K562 (cell line): Measurements from ENCODE around the gene CHD6. TPM values are rescaled to one million over a fixed set of nuclear protein-coding genes. Genes with fewer than 3 reads are reported as not detected.

Source experiments
- ATAC-seq: fragments of 200-7000 bp; cut with Tn5 transposase; 3 replicates; pipeline ENCODE4 v1.9.1; 2020; ENCODE audit warnings: moderate library complexity
- BruUV-seq: library from RNA; stranded (reverse); fragments of 400-500 nt; replicated peaks from 2 replicates; lab custom pipeline; 2021; lab: Mats Ljungman, UMichigan
- CTCF ChIA-PET: fragments of 300-600 bp; formaldehyde crosslinking; extraction: SDS; loops from one replicate; lab custom pipeline; 2021; ENCODE audit warnings: low intra/inter-chr PET ratio; lab: Yijun Ruan, JAX
- POLR2A ChIA-PET: fragments of 300-600, 350-650 bp; sonication (Branson Sonifier 250); formaldehyde crosslinking; extraction: SDS; loops from one replicate; lab custom pipeline; 2021; ENCODE audit warnings: antibody characterized with exemption, inconsistent platforms; lab: Yijun Ruan, JAX
- DNase-seq, 4 experiments: peaks; one replicate each; pipeline versions ENCODE4 v3.0.0 to v3.0.0-alpha.2; 2011 to 2018; ENCODE audit warnings: low spot score in 3 of 4, mixed read lengths in 3 of 4; ENCODE audit errors: extremely low read depth in 1 of 4
- FAIRE-seq: peaks from 2 replicates; lab custom pipeline; 2011; peaks lifted over from hg19 to GRCh38; lab: Jason Lieb, UNC
- H2AFZ ChIP-seq: 2 replicates; pipeline ENCODE4 v1.6.0; 2011; ENCODE audit warnings: low read depth, low read length, control low read depth, inconsistent platforms
- H3K27ac ChIP-seq: fragments of 200-600 bp; 3 replicates; pipeline ENCODE4 v1.8.0; 2011; ENCODE audit warnings: low read depth, mild to moderate bottlenecking, control low read depth, inconsistent platforms, low read length, moderate library complexity, mixed read lengths; ENCODE audit errors: extremely low read depth
- H3K27me3 ChIP-seq, 2 experiments: fragments of 300-600 bp in 1 of 2; 2 replicates in 1 of 2; 3 replicates in 1 of 2; pipeline versions ENCODE4 v1.6.0 to v1.8.0; 2011; ENCODE audit warnings: inconsistent platforms in 2 of 2, low read length in 2 of 2, mild to moderate bottlenecking in 1 of 2, mixed read lengths in 1 of 2, moderate library complexity in 1 of 2; ENCODE audit not compliant: control insufficient read depth in 2 of 2, insufficient read depth in 2 of 2
- H3K36me3 ChIP-seq: fragments of 300-600 bp; 3 replicates; pipeline ENCODE4 v1.8.0; 2011; ENCODE audit warnings: mild to moderate bottlenecking, low read length, inconsistent platforms; ENCODE audit not compliant: control insufficient read depth, insufficient read depth
- H3K4me1 ChIP-seq, 2 experiments: fragments of 200-600 bp in 1 of 2; replicated peaks in 1 of 2; 2 replicates in 1 of 2; 3 replicates in 1 of 2; pipeline versions ENCODE4 v1.5.1 to v1.8.0; 2011; ENCODE audit warnings: inconsistent platforms in 2 of 2, low read length in 2 of 2, mild to moderate bottlenecking in 1 of 2, mixed read lengths in 1 of 2, moderate library complexity in 1 of 2; ENCODE audit not compliant: control insufficient read depth in 2 of 2, insufficient read depth in 2 of 2
- H3K4me2 ChIP-seq: 2 replicates; pipeline ENCODE4 v1.6.1; 2011; ENCODE audit warnings: low read length, control low read depth, inconsistent platforms, mixed read lengths; ENCODE audit not compliant: insufficient read depth
- H3K4me3 ChIP-seq: fragments of 200-600 bp; sonication (generic), shearing (Covaris generic); 2 replicates; pipeline ENCODE4 v1.5.1; 2016; ENCODE audit warnings: control low read depth, inconsistent platforms
- H3K79me2 ChIP-seq: fragments of 200-600 bp; 3 replicates; pipeline ENCODE4 v1.8.0; 2011; ENCODE audit warnings: low read length, inconsistent platforms; ENCODE audit not compliant: control insufficient read depth, insufficient read depth
- H3K9ac ChIP-seq, 2 experiments: 2 replicates each; pipeline versions ENCODE4 v1.6.0 to v1.6.1; 2011; ENCODE audit warnings: low read depth in 2 of 2, low read length in 2 of 2, control low read depth in 1 of 2, inconsistent platforms in 1 of 2, mild to moderate bottlenecking in 1 of 2, mixed read lengths in 1 of 2; ENCODE audit not compliant: insufficient read depth in 1 of 2
- H3K9me1 ChIP-seq: one replicate; pipeline ENCODE4 v1.6.0; 2011; ENCODE audit warnings: inconsistent platforms, mild to moderate bottlenecking, low read length, moderate library complexity; ENCODE audit not compliant: control insufficient read depth, insufficient read depth
- H3K9me3 ChIP-seq: replicated peaks from 2 replicates; pipeline ENCODE4 v1.5.1; 2011; ENCODE audit warnings: low read depth, low read length, inconsistent platforms; ENCODE audit not compliant: control insufficient read depth, insufficient read depth
- H4K20me1 ChIP-seq: replicated peaks from 2 replicates; pipeline ENCODE4 v1.6.1; 2011; ENCODE audit warnings: low read length, inconsistent platforms, mixed read lengths; ENCODE audit not compliant: control insufficient read depth, insufficient read depth
- ATF1 ChIP-seq, 2 experiments: fragments of 450-650 bp in 1 of 2; IDR thresholded peaks; 2 replicates each; pipeline ENCODE4 v1.6.1; 2016; ENCODE audit warnings: missing compliant biosample characterization in 1 of 2, missing genetic modification characterization in 1 of 2
- ATF7 ChIP-seq: fragments of 450-650 bp; IDR thresholded peaks from 2 replicates; pipeline ENCODE4 v1.7.1; 2014; ENCODE audit warnings: mild to moderate bottlenecking, moderate library complexity
- DNMT1 ChIP-seq: fragments of 450-650 bp; IDR thresholded peaks from 2 replicates; pipeline ENCODE4 v1.6.1; 2016; ENCODE audit warnings: antibody characterized with exemption, mild to moderate bottlenecking
- FOS ChIP-seq: IDR thresholded peaks from 3 replicates; pipeline ENCODE4 v1.6.1; 2011; ENCODE audit not compliant: insufficient read length; ENCODE audit errors: extremely low read depth
- KLF16 ChIP-seq: IDR thresholded peaks from 2 replicates; pipeline ENCODE4 v1.6.1; 2016; ENCODE audit warnings: antibody characterized with exemption
- NFIC ChIP-seq: fragments of 450-650 bp; IDR thresholded peaks from 2 replicates; pipeline ENCODE4 v1.6.1; 2017; ENCODE audit warnings: mild to moderate bottlenecking, inconsistent platforms
- NR0B1 ChIP-seq: fragments of 450-650 bp; IDR thresholded peaks from one replicate; pipeline ENCODE4 v1.6.1; 2018; ENCODE audit warnings: mild to moderate bottlenecking, moderate library complexity; ENCODE audit not compliant: partially characterized antibody
- ZNF121 ChIP-seq: sonication (generic); formaldehyde crosslinking; conservative IDR thresholded peaks from 2 replicates; pipeline ENCODE4 v1.8.0; 2022; ENCODE audit warnings: missing genetic modification reagents
- ZNF57 ChIP-seq: fragments of 450-650 bp; formaldehyde crosslinking; IDR thresholded peaks from 2 replicates; pipeline ENCODE4 v1.4.0; 2020; ENCODE audit warnings: mild to moderate bottlenecking, moderate library complexity
- WGBS: fragments of 100-300 bp; shearing (Covaris generic); methylation state at CpG from one replicate; pipeline ENCODE4 v1.1.6; 2016; ENCODE audit warnings: low coverage, mixed read lengths; ENCODE audit not compliant: insufficient coverage; ENCODE audit errors: missing lambda C conversion rate; 5-methylcytosine and 5-hydroxymethylcytosine counted together
- in situ Hi-C: fragments of 300-500 bp; cut with MboI; formaldehyde crosslinking; loops from 4 replicates; pipeline ENCODE4 v1.15.0; 2018; ENCODE audit warnings: inconsistent platforms, mixed read lengths
- intact Hi-C: fragments of 100-400 bp; cut with micrococcal nuclease; formaldehyde crosslinking; loops from 2 replicates; pipeline ENCODE4 v1.14.2; 2022
- polyA plus RNA-seq, 8 experiments: library from polyadenylated mRNA; depleted of rRNA in 4 of 8; stranded (reverse) in 5 of 8; unstranded in 3 of 8; fragments of >200 nt; fragmentation: Nextera tagmentation in 2 of 8; fragmentation: Illumina TruSeq in 1 of 8; extraction: Ambion mirVana in 2 of 8; extraction: Trizol in 1 of 8; gene quantifications; 2 replicates each; pipeline versions ENCODE4 v1.2.1 to v1.2.3, GENCODE V29; 2011 to 2014; ENCODE audit warnings: inconsistent platforms in 1 of 8, missing spikeins in 1 of 8
- total RNA-seq, 7 experiments: library from RNA; depleted of rRNA in 6 of 7; stranded (reverse); fragments of >200 nt in 6 of 7; fragmentation: Illumina TruSeq in 2 of 7; extraction: Trizol in 2 of 7; gene quantifications; 2 replicates each; pipeline versions ENCODE4 v1.2.1 to v1.2.3, GENCODE V29; 2011 to 2021; ENCODE audit warnings: low replicate concordance in 1 of 7

Gene CHD6
- total and polyA plus RNA-seq, 9 of the 15 experiments (the other 6 are each of a cell fraction or from before 2014, with no cell fraction given), result 3.9 to 24.2 (median 12.8) TPM

GRCh38 chr20:41392871-41393704 lies 225.1 kb downstream of the CHD6 start:
- intact Hi-C loops, result no loop called here
- no TSS peak for BruUV-seq
- DNase-seq, result no peak
- ChIA-PET POLR2A (no interaction called here), CTCF (no interaction called here)
- Histone ChIP-seq H3K36me3 (no peaks in the 10 kb centered on the region), H3K79me2 (no peaks in the 10 kb centered on the region), H2AFZ (no peak overlapping the region), H3K9me3 (no peaks in the 10 kb centered on the region), H3K27me3 (peaks cover 0 to 6% of the 10 kb centered on the region in 2 experiments; a peak in 1 of 5 replicates), H3K4me1 (no peaks in the 10 kb centered on the region; a peak in 2 of 5 replicates), H3K4me3 (no peak overlapping the region), H3K9me1 (no peaks in the 10 kb centered on the region), H3K27ac (no peak overlapping the region), H3K9ac (no peak overlapping the region; a peak in 1 of 4 replicates), H3K4me2 (no peak overlapping the region), H4K20me1 (no peaks in the 10 kb centered on the region)
- FAIRE-seq, result no peak
- in situ Hi-C loops, result no loop called here
- no peak for ATAC-seq
- 22% methylated on average over 12 of the region's 12 CpGs for WGBS
- TF ChIP-seq FOS (no peak), ATF7 (peak; percentile 62; the same call in 1 of the 2 replicates), ATF1 (CRISPR knock-in tag; IDR thresholded peaks at IDR 0.05) (no peak), ATF1 (tag; IDR thresholded peaks at IDR 0.05) (peak; percentile 61)

GRCh38 chr20:41392295-41392694 lies 225.9 kb downstream of the CHD6 start:
- no peak for FAIRE-seq
- CTCF ChIA-PET, result no interaction called here
- Histone ChIP-seq H2AFZ (no peak overlapping the region), H3K27ac (no peak overlapping the region), H3K4me2 (no peak overlapping the region), H4K20me1 (no peaks in the 10 kb centered on the region), H3K4me3 (no peak overlapping the region), H3K27me3 (peaks cover 0 to 10% of the 10 kb centered on the region in 2 experiments; a peak in 1 of 5 replicates), H3K9me1 (no peaks in the 10 kb centered on the region), H3K36me3 (no peaks in the 10 kb centered on the region), H3K4me1 (peaks cover 1 to 3% of the 10 kb centered on the region in 2 experiments; a peak in 3 of 5 replicates), H3K79me2 (no peaks in the 10 kb centered on the region), H3K9me3 (no peaks in the 10 kb centered on the region), H3K9ac (no peak overlapping the region)
- 0% methylated on average over 1 of the region's 1 CpG for WGBS
- no peak for ATAC-seq
- BruUV-seq, result no TSS peak
- in situ Hi-C loops, result no loop called here
- peak; percentile 35; the same call in 1 of the 2 replicates for TF ChIP-seq NFIC
- no peak for TF ChIP-seq KLF16
- no peak for TF ChIP-seq DNMT1
- no peak for TF ChIP-seq NR0B1
- no peak for TF ChIP-seq ZNF57
- peak; percentile 87 for TF ChIP-seq ZNF121 (CRISPR knock-in tag)
- DNase-seq, result no peak
- POLR2A ChIA-PET, result interaction anchor here (0.6 kb wide), 1 partner anchor 938 kb away, joined by 4 read pairs; no protein-coding TSS in a partner anchor
- intact Hi-C loops, result no loop called here
